ENCODE data around the gene CEP57L1.

DNA sequence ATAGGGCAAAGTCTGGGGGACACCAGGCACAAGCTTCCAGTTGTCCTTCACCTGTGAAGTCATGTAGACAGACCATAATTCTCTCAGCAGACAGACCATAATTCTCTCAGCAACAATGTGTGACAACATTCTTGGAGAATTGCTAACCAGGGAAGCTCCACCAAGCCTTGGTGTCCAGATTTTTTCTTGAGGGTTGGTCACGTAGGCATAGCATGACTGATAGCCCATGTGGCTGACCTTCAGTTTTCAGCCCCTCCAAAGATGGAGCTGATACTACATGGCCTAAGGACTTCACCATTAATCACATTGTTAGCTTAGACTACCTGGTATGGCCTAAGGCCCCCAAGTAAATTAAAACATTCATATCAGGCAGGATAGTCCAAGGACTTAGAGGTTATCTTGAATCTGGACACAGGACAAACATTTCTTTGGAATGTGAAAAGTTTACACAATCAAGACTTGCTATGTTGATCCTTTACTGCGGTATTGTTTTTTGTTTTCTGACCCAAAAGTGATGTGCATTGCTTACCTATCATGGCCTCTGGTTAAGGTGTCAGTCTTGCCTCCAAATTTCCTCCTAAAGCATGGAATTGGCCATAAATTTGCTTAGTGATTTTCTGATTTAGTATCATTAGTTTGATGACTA lies 76.9 kb downstream of the CEP57L1 start:
- TF ChIP-seq POLR2A (IDR thresholded peaks at IDR 0.05) = no peak
- TF ChIP-seq CTCF (IDR thresholded peaks at IDR 0.05) = no peak

Data from uterus (tissue), 2 donors.